ENCODE data around the gene CLEC1A. TPM values are rescaled to one million over a fixed set of nuclear protein-coding genes. Genes with fewer than 3 reads are reported as not detected.

The CLEC1A gene
- total RNA-seq, 4 donors from 2014 or later, result 0.55 to 14.1 (median 3.8) TPM; not detected in 1

- Histone ChIP-seq H3K4me1 (no peaks in the 10 kb centered on the region), H3K27me3 (no peaks in the 10 kb centered on the region), H3K9me3 (no peaks in the 10 kb centered on the region), H3K36me3 (no peaks in the 10 kb centered on the region), H3K4me3 (no peak overlapping the region), H3K27ac (no peak overlapping the region)
- no peak for TF ChIP-seq POLR2AphosphoS5 (IDR thresholded peaks at IDR 0.05)
- no peak for TF ChIP-seq CTCF (IDR thresholded peaks at IDR 0.05)
- TF ChIP-seq POLR2A (IDR thresholded peaks at IDR 0.05), result no peak
- TF ChIP-seq EP300 (IDR thresholded peaks at IDR 0.05; ENCODE audit: low read depth), result no peak
- in situ Hi-C loops (cut with MboI; ENCODE audit: low pct_ligation_motif_present in 1 of 4, low pct_unique_long_range_greater_than_20kb in 1 of 4, low sequenced_read_pairs in 3 of 4), result loop anchor here in 1 of 4 donors (25.0 kb wide), 1 partner anchor 89 kb away; the partner anchor contains the start of gene CLEC7A
- intact Hi-C loops (cut with DNase I; ENCODE audit: low total_unique reads), result no loop called here
- WGBS, 2 donors (ENCODE audit: low coverage in 1 of 2), result 68 to 81% methylated on average over 3 of the region's 3 CpGs
- no peak for DNase-seq
These were observed 50.3 kb downstream of the CLEC1A start for GRCh38 chr12:10048526-10048925.

GRCh38 chr12:10042167-10042566, 56.6 kb downstream of the CLEC1A start:
- no peaks in the 10 kb centered on the region for H3K9me3 ChIP-seq
- H3K4me1 ChIP-seq, result no peaks in the 10 kb centered on the region
- H3K4me3 ChIP-seq, result no peak overlapping the region
- intact Hi-C loops (cut with DNase I; ENCODE audit: low total_unique reads) (no loop called here), in situ Hi-C loops (cut with MboI; ENCODE audit: low pct_ligation_motif_present in 1 of 4, low pct_unique_long_range_greater_than_20kb in 1 of 4, low sequenced_read_pairs in 3 of 4) (loop anchor here in 1 of 4 donors (25.0 kb wide), 1 partner anchor 95 kb away; the partner anchor contains the start of gene CLEC7A)
- no peak for DNase-seq
- no peaks in the 10 kb centered on the region for H3K27me3 ChIP-seq
- no peak overlapping the region for H3K27ac ChIP-seq
- TF ChIP-seq CTCF (IDR thresholded peaks at IDR 0.05), result no peak
- no peak for TF ChIP-seq POLR2AphosphoS5 (IDR thresholded peaks at IDR 0.05)
- TF ChIP-seq POLR2A (IDR thresholded peaks at IDR 0.05), result no peak
- no peak for TF ChIP-seq EP300 (IDR thresholded peaks at IDR 0.05; ENCODE audit: low read depth)
- H3K36me3 ChIP-seq, result no peaks in the 10 kb centered on the region

GRCh38 chr12:10033783-10034545, 64.8 kb downstream of the CLEC1A start:
- H3K4me3 ChIP-seq, result no peak overlapping the region
- no peaks in the 10 kb centered on the region for H3K36me3 ChIP-seq
- in situ Hi-C loops (cut with MboI; ENCODE audit: low pct_ligation_motif_present in 1 of 4, low pct_unique_long_range_greater_than_20kb in 1 of 4, low sequenced_read_pairs in 3 of 4), result loop anchor here in 1 of 4 donors (25.0 kb wide), 1 partner anchor 103 kb away; the partner anchor contains the start of gene CLEC7A
- no peaks in the 10 kb centered on the region for H3K9me3 ChIP-seq
- H3K27me3 ChIP-seq, result no peaks in the 10 kb centered on the region
- 50% methylated on average over 1 of the region's 1 CpG for WGBS, 2 donors (ENCODE audit: low coverage in 1 of 2)
- H3K4me1 ChIP-seq, result no peaks in the 10 kb centered on the region
- TF ChIP-seq CTCF (IDR thresholded peaks at IDR 0.05), result peak; percentile 34 to 41 (median 35)
- TF ChIP-seq EP300 (IDR thresholded peaks at IDR 0.05; ENCODE audit: low read depth), result no peak
- no peak for TF ChIP-seq POLR2AphosphoS5 (IDR thresholded peaks at IDR 0.05)
- TF ChIP-seq POLR2A (IDR thresholded peaks at IDR 0.05), result no peak
- intact Hi-C loops (cut with DNase I; ENCODE audit: low total_unique reads), result loop anchor here (5.0 kb wide), 1 partner anchor 103 kb away; no protein-coding TSS in a partner anchor
- H3K27ac ChIP-seq, result no peak overlapping the region
- DNase-seq, result no peak

- in situ Hi-C loops (cut with MboI; ENCODE audit: low pct_ligation_motif_present in 1 of 4, low pct_unique_long_range_greater_than_20kb in 1 of 4, low sequenced_read_pairs in 3 of 4) (loop anchor here in 1 of 4 donors (25.0 kb wide), 1 partner anchor 106 kb away; the partner anchor contains the start of gene CLEC7A), intact Hi-C loops (cut with DNase I; ENCODE audit: low total_unique reads) (loop anchor here (5.0 kb wide), 1 partner anchor 106 kb away; no protein-coding TSS in a partner anchor)
- no peak for TF ChIP-seq CTCF (IDR thresholded peaks at IDR 0.05)
- no peak for TF ChIP-seq POLR2AphosphoS5 (IDR thresholded peaks at IDR 0.05)
- no peak for TF ChIP-seq POLR2A (IDR thresholded peaks at IDR 0.05)
- TF ChIP-seq EP300 (IDR thresholded peaks at IDR 0.05; ENCODE audit: low read depth), result no peak
- H3K4me3 ChIP-seq, result no peak overlapping the region
- no peaks in the 10 kb centered on the region for H3K36me3 ChIP-seq
- no peaks in the 10 kb centered on the region for H3K27me3 ChIP-seq
- no peaks in the 10 kb centered on the region for H3K4me1 ChIP-seq
- no peak for DNase-seq
- no peak overlapping the region for H3K27ac ChIP-seq
- no peaks in the 10 kb centered on the region for H3K9me3 ChIP-seq
- 69 to 71% methylated on average over 5 of the region's 5 CpGs for WGBS, 2 donors (ENCODE audit: low coverage in 1 of 2)
These were observed 67.0 kb downstream of the CLEC1A start for GRCh38 chr12:10031771-10032175.

All from transverse colon (tissue), 4 donors.